Panc1 (cell line): ENCODE measurements around the gene TBC1D26. TPM values are rescaled to one million over a fixed set of nuclear protein-coding genes. Genes with fewer than 3 reads are reported as not detected.

Source experiments
- ATAC-seq: fragments of 200-7000 bp; cut with Tn5 transposase; 2 replicates; pipeline ENCODE4 v1.9.1; 2020; ENCODE audit warnings: mild to moderate bottlenecking, moderate library complexity
- BruUV-seq: library from RNA; stranded (reverse); fragments of 400-500 nt; replicated peaks from 2 replicates; lab custom pipeline; 2021; lab: Mats Ljungman, UMichigan
- CTCF ChIA-PET: fragments of 300-600 bp; sonication (Branson Sonifier 250); formaldehyde crosslinking; loops from one replicate; lab custom pipeline; 2022; ENCODE audit warnings: antibody characterized with exemption; lab: Charles Lee
- POLR2A ChIA-PET: fragments of 300-600 bp; sonication (Branson Sonifier 250); formaldehyde crosslinking; loops from one replicate; lab custom pipeline; 2022; ENCODE audit warnings: antibody characterized with exemption; lab: Charles Lee
- DNase-seq: peaks from one replicate; pipeline ENCODE4 v3.0.0-alpha.2; 2010; ENCODE audit warnings: low read depth, low spot score
- H3K27ac ChIP-seq: 2 replicates; pipeline ENCODE4 v1.5.1; 2011; ENCODE audit warnings: mild to moderate bottlenecking, low read length, inconsistent platforms
- H3K27me3 ChIP-seq: fragments of 200-500 bp; sonication (Bioruptor generic); 2 replicates; pipeline ENCODE4 v1.6.0; 2014; ENCODE audit warnings: low read length, inconsistent platforms; ENCODE audit not compliant: control insufficient read depth, insufficient read depth
- H3K36me3 ChIP-seq: fragments of 200-500 bp; sonication (Bioruptor generic); 2 replicates; pipeline ENCODE4 v1.5.1; 2014; ENCODE audit warnings: inconsistent platforms, mild to moderate bottlenecking, low read length, moderate library complexity; ENCODE audit not compliant: control insufficient read depth, insufficient read depth
- H3K4me1 ChIP-seq: 2 replicates; pipeline ENCODE4 v1.5.1; 2011; ENCODE audit warnings: inconsistent platforms, mild to moderate bottlenecking, low read length, moderate library complexity; ENCODE audit not compliant: control insufficient read depth, insufficient read depth
- H3K4me3 ChIP-seq, 2 experiments: 2 replicates each; pipeline ENCODE4 v1.5.1; 2011 to 2012; ENCODE audit warnings: low read depth in 2 of 2, low read length in 2 of 2, mild to moderate bottlenecking in 2 of 2, inconsistent platforms in 1 of 2, moderate library complexity in 1 of 2
- H3K9me3 ChIP-seq: fragments of 200-500 bp; sonication (Bioruptor generic); 2 replicates; pipeline ENCODE4 v1.5.1; 2014; ENCODE audit warnings: low read depth, mild to moderate bottlenecking, inconsistent platforms, low read length, moderate library complexity; ENCODE audit not compliant: control insufficient read depth, insufficient read depth
- POLR2AphosphoS5 ChIP-seq: IDR thresholded peaks from 2 replicates; pipeline ENCODE4 v1.6.1; 2012; ENCODE audit warnings: mild to moderate bottlenecking, low read depth, low read length, moderate library complexity
- REST ChIP-seq, 2 experiments: IDR thresholded peaks; 2 replicates each; pipeline ENCODE4 v1.6.1; 2011 to 2012; ENCODE audit warnings: low read depth in 2 of 2, control low read depth in 1 of 2, low read length in 1 of 2, mild to moderate bottlenecking in 1 of 2, moderate library complexity in 1 of 2; ENCODE audit not compliant: insufficient read depth in 1 of 2
- SIN3A ChIP-seq: IDR thresholded peaks from 2 replicates; pipeline ENCODE4 v1.6.1; 2012; ENCODE audit warnings: low read depth, mild to moderate bottlenecking, low read length, moderate library complexity, borderline replicate concordance; ENCODE audit not compliant: insufficient read depth
- TCF7L2 ChIP-seq: IDR thresholded peaks from 2 replicates; pipeline ENCODE4 v1.6.1; 2011; ENCODE audit warnings: mild to moderate bottlenecking, low read depth, low read length, inconsistent platforms
- in situ Hi-C: cut with HindIII; loops from 2 replicates; pipeline ENCODE4 v1.10.0; 2016; ENCODE audit warnings: low sequenced_read_pairs, low pct_unique_long_range_greater_than_20kb
- intact Hi-C: fragments of 100-400 bp; cut with micrococcal nuclease; formaldehyde crosslinking; loops from one replicate; pipeline ENCODE4 v1.10.0; 2022; ENCODE audit not compliant: unreplicated experiment
- total RNA-seq: library from RNA; stranded (reverse); gene quantifications from one replicate; pipeline ENCODE4 v1.2.1, GENCODE V29; 2021; ENCODE audit not compliant: unreplicated experiment
- TF ChIP-seq, protein P1 (sequence below): fragments of 450-650 bp; IDR thresholded peaks from 2 replicates; pipeline ENCODE4 v1.5.1; 2017; ENCODE audit warnings: mild to moderate bottlenecking

TBC1D26 gene
- total RNA-seq, 1 experiment from 2014 or later, result 0.05 TPM

GRCh38 chr17:15777717-15778116, 45.6 kb downstream of the TBC1D26 start:
- BruUV-seq, result no TSS peak
- Histone ChIP-seq H3K27ac (no peak overlapping the region), H3K4me1 (no peaks in the 10 kb centered on the region), H3K4me3 (no peak overlapping the region), H3K36me3 (no peaks in the 10 kb centered on the region), H3K9me3 (no peaks in the 10 kb centered on the region), H3K27me3 (peaks cover 4% of the 10 kb centered on the region; the same call in 1 of the 2 replicates)
- POLR2A ChIA-PET, result no interaction called here
- intact Hi-C loops (no loop called here), in situ Hi-C loops (no loop called here)
- ATAC-seq (no peak), DNase-seq (no peak)
- CTCF ChIA-PET, result no interaction called here
- no peak for TF ChIP-seq TCF7L2
- TF ChIP-seq POLR2AphosphoS5, result no peak
- TF ChIP-seq SIN3A, result no peak
- TF ChIP-seq, protein P1, sequence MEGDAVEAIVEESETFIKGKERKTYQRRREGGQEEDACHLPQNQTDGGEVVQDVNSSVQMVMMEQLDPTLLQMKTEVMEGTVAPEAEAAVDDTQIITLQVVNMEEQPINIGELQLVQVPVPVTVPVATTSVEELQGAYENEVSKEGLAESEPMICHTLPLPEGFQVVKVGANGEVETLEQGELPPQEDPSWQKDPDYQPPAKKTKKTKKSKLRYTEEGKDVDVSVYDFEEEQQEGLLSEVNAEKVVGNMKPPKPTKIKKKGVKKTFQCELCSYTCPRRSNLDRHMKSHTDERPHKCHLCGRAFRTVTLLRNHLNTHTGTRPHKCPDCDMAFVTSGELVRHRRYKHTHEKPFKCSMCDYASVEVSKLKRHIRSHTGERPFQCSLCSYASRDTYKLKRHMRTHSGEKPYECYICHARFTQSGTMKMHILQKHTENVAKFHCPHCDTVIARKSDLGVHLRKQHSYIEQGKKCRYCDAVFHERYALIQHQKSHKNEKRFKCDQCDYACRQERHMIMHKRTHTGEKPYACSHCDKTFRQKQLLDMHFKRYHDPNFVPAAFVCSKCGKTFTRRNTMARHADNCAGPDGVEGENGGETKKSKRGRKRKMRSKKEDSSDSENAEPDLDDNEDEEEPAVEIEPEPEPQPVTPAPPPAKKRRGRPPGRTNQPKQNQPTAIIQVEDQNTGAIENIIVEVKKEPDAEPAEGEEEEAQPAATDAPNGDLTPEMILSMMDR, result no peak
- no peak for TF ChIP-seq REST (IDR thresholded peaks at IDR 0.05; ENCODE audit: insufficient read depth in 1 of 2, low read depth in 2 of 2, low read length in 1 of 2)

GRCh38 chr17:15779119-15779518, 47.0 kb downstream of the TBC1D26 start:
- BruUV-seq, result no TSS peak
- Histone ChIP-seq H3K9me3 (no peaks in the 10 kb centered on the region), H3K4me3 (no peak overlapping the region), H3K27me3 (peaks cover 4% of the 10 kb centered on the region; the same call in 1 of the 2 replicates), H3K36me3 (no peaks in the 10 kb centered on the region), H3K4me1 (no peaks in the 10 kb centered on the region), H3K27ac (no peak overlapping the region)
- POLR2A ChIA-PET, result no interaction called here
- no peak for ATAC-seq
- TF ChIP-seq POLR2AphosphoS5, result no peak
- no peak for TF ChIP-seq REST (IDR thresholded peaks at IDR 0.05; ENCODE audit: insufficient read depth in 1 of 2, low read depth in 2 of 2, low read length in 1 of 2)
- TF ChIP-seq SIN3A, result no peak
- no peak for TF ChIP-seq TCF7L2
- CTCF ChIA-PET, result no interaction called here
- DNase-seq, result no peak
- intact Hi-C loops, result no loop called here
- in situ Hi-C loops, result no loop called here
